Measurements from ENCODE around the gene FAT2.

- TF ChIP-seq POLR2A (IDR thresholded peaks at IDR 0.05; ENCODE audit: extremely low read depth, insufficient read length) (no peak), MYC (IDR thresholded peaks at IDR 0.05; ENCODE audit: low read depth, low read length) (no peak)
- TF ChIP-seq, protein P1, sequence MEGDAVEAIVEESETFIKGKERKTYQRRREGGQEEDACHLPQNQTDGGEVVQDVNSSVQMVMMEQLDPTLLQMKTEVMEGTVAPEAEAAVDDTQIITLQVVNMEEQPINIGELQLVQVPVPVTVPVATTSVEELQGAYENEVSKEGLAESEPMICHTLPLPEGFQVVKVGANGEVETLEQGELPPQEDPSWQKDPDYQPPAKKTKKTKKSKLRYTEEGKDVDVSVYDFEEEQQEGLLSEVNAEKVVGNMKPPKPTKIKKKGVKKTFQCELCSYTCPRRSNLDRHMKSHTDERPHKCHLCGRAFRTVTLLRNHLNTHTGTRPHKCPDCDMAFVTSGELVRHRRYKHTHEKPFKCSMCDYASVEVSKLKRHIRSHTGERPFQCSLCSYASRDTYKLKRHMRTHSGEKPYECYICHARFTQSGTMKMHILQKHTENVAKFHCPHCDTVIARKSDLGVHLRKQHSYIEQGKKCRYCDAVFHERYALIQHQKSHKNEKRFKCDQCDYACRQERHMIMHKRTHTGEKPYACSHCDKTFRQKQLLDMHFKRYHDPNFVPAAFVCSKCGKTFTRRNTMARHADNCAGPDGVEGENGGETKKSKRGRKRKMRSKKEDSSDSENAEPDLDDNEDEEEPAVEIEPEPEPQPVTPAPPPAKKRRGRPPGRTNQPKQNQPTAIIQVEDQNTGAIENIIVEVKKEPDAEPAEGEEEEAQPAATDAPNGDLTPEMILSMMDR (IDR thresholded peaks at IDR 0.05; ENCODE audit: low read depth, low read length) = no peak
- TF ChIP-seq, protein P2, sequence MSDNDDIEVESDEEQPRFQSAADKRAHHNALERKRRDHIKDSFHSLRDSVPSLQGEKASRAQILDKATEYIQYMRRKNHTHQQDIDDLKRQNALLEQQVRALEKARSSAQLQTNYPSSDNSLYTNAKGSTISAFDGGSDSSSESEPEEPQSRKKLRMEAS (IDR thresholded peaks at IDR 0.05; ENCODE audit: low read depth, low read length) = no peak
Observed at GRCh38 chr5:151624476-151624875, 33.3 kb upstream of the FAT2 start.
